Measurements from ENCODE around the gene EPS15. TPM values are rescaled to one million over a fixed set of nuclear protein-coding genes. Genes with fewer than 3 reads are reported as not detected.

The EPS15 gene
- total and polyA plus RNA-seq, 2 of the 8 experiments (the other 6 are each of a cell fraction or from before 2014, with no cell fraction given): 15.9 to 57.2 TPM

GRCh38 chr1:51425273-51425672, 93.8 kb downstream of the EPS15 start (continued):
- TF ChIP-seq CHD7 (IDR thresholded peaks at IDR 0.05; ENCODE audit: insufficient replicate concordance, low read length) (no peak), POU5F1 (IDR thresholded peaks at IDR 0.05; ENCODE audit: low read depth, low read length) (no peak), CHD1 (IDR thresholded peaks at IDR 0.05; ENCODE audit: low read depth, low read length) (no peak), KDM4A (IDR thresholded peaks at IDR 0.05; ENCODE audit: low read depth, low read length, severe bottlenecking) (no peak), TEAD4 (IDR thresholded peaks at IDR 0.05; ENCODE audit: low read depth, low read length) (no peak), BCL11A (IDR thresholded peaks at IDR 0.05; ENCODE audit: low read depth in 2 of 2, low read length in 2 of 2) (no peak), CTCF (IDR thresholded peaks at IDR 0.05; ENCODE audit: control extremely low read depth in 1 of 3, insufficient read depth in 1 of 3, low read depth in 1 of 3, low read length in 3 of 3) (no peak)
- TF ChIP-seq, protein P1, sequence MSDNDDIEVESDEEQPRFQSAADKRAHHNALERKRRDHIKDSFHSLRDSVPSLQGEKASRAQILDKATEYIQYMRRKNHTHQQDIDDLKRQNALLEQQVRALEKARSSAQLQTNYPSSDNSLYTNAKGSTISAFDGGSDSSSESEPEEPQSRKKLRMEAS (IDR thresholded peaks at IDR 0.05): no peak

Measured in H1 (cell line).